Activated naive CD8-positive, alpha-beta T cell treated with anti-CD3 and anti-CD28 coated beads for 36 hours (primary cell): ENCODE measurements around the gene USP48. TPM values are rescaled to one million over a fixed set of nuclear protein-coding genes. Genes with fewer than 3 reads are reported as not detected.
A peak's percentile ranks its signal among the peaks of the same experiment; 100 is the strongest.

Experiments
- DNase-seq: peaks from one replicate; pipeline ENCODE4 v3.0.0; 2021
- H3K27ac Mint-ChIP-seq: one replicate; pipeline ENCODE4 v1.8.0; 2022; ENCODE audit warnings: mild to moderate bottlenecking, moderate library complexity, mixed read lengths
- H3K27me3 Mint-ChIP-seq: one replicate; pipeline ENCODE4 v1.8.0; 2022; ENCODE audit warnings: mild to moderate bottlenecking, mixed read lengths
- H3K36me3 Mint-ChIP-seq: one replicate; pipeline ENCODE4 v1.8.0; 2021; ENCODE audit warnings: mild to moderate bottlenecking, mixed read lengths
- H3K4me1 Mint-ChIP-seq: one replicate; pipeline ENCODE4 v1.8.0; 2021; ENCODE audit warnings: mixed read lengths
- H3K4me3 Mint-ChIP-seq: one replicate; pipeline ENCODE4 v1.8.0; 2022; ENCODE audit warnings: mild to moderate bottlenecking, moderate library complexity, mixed read lengths
- H3K9me3 Mint-ChIP-seq: one replicate; pipeline ENCODE4 v1.8.0; 2022; ENCODE audit warnings: mixed read lengths
- total RNA-seq, 2 experiments: library from RNA; stranded (reverse); gene quantifications; one replicate each; pipeline ENCODE4 v1.2.3, GENCODE V29; 2021

The USP48 gene
- total RNA-seq, 2 experiments from 2014 or later = 45.8 to 50.5 TPM

DNA sequence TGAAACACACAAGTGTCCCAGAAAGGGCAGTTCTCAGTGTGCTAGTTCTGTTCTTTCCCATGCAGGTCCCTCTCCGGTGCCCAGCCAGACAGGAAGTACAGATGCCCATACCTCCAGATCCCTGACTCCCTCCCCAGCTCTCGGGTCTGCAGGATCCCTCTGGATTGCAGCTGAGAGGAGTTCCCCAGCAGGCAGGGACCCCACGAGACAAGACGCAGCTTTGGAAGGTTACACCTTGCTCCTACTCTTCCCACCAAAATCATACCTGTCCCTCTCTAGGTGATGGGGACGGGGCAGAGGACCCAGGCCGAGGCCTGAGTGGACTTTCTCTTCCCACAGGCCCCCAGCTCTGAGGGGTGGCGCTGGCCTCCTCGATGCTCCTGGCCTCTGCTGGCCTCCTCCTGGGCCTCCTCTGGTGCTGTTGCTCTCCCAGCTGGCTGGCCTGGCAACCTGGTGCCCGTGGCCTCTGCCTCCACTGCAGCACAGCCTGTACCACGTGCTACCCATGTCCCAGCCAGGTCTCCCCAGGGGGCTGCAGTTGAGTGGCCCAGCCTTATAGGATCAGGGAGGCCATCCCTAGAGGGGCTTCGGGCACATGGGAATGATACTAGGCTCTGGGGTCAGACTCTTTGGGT lies 38.6 kb upstream of the USP48 start:
- H3K9me3 Mint-ChIP-seq = no peaks in the 10 kb centered on the region
- no peak for DNase-seq
- H3K27ac Mint-ChIP-seq = no peak overlapping the region
- no peak overlapping the region for H3K4me3 Mint-ChIP-seq
- no peaks in the 10 kb centered on the region for H3K36me3 Mint-ChIP-seq
- H3K4me1 Mint-ChIP-seq = no peaks in the 10 kb centered on the region
- H3K27me3 Mint-ChIP-seq = no peaks in the 10 kb centered on the region

- no peak overlapping the region for H3K4me3 Mint-ChIP-seq
- no peak for DNase-seq
- no peak overlapping the region for H3K27ac Mint-ChIP-seq
- H3K9me3 Mint-ChIP-seq = no peaks in the 10 kb centered on the region
- no peaks in the 10 kb centered on the region for H3K27me3 Mint-ChIP-seq
- H3K36me3 Mint-ChIP-seq = no peaks in the 10 kb centered on the region
- H3K4me1 Mint-ChIP-seq = no peaks in the 10 kb centered on the region
These were observed 37.8 kb upstream of the USP48 start for GRCh38 chr1:21820597-21821232.

DNA sequence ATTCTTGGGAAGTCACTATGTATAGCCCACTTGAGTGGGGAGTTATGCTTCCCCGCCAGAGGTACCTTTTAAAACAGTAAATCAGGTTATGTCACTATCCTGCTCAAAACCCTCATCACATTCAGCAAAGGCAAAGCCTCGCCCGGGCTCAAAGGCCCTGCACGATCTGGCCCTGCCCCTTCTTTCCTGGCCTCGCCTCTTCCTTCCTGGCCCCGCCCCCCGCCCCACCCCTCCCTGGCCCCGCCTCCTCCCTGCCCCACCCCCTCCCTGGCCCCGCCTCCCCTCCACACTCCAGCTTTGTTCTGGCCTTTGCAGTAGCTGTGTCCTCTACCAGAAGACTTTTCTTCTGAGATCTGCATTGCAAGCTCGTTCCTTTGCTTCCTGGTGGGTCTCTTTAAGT lies 35.7 kb upstream of the USP48 start:
- DNase-seq = peak; percentile 10
- Mint-ChIP-seq H3K4me1 (peaks cover 3% of the 10 kb centered on the region), H3K27me3 (peaks cover 4% of the 10 kb centered on the region), H3K27ac (no peak overlapping the region), H3K9me3 (no peaks in the 10 kb centered on the region), H3K4me3 (no peak overlapping the region), H3K36me3 (no peaks in the 10 kb centered on the region)

DNA sequence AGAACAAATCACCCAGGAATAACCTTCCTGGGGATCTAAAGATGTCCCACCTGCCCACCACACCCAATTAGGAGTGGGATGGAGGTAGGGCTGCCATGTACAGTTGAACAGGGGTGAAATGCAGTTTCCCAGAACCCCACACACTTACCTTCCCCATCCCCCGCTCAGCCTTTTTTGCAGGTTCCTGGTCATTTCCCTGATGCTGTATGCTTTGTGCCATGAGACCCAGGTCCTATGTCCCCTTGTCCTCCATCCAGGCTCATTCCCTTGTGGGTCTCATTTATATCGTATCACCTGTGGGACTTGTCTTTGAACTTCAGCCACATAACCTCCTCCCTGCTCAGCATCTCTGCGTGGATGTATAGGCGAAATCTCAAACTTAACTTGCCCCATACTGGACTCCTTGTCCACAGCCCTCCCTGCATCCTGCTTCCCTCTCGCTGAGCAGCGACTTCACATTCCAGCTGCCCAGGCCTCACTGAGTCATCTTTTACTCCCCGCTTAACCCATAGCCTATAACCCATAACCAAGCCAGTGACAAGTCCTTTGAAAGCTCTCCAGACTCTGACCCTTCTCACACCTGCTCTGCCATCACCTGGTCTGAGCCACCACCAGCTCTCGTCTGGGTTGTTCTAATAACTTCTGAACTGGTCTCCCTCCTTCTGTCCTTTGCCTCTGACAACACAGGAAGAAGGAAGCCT lies 33.8 kb upstream of the USP48 start:
- Mint-ChIP-seq H3K36me3 (no peaks in the 10 kb centered on the region), H3K4me3 (no peak overlapping the region), H3K27me3 (peaks cover 13% of the 10 kb centered on the region), H3K4me1 (peaks cover 3% of the 10 kb centered on the region), H3K27ac (no peak overlapping the region), H3K9me3 (no peaks in the 10 kb centered on the region)
- no peak for DNase-seq

- H3K4me3 Mint-ChIP-seq = no peak overlapping the region
- no peaks in the 10 kb centered on the region for H3K36me3 Mint-ChIP-seq
- peaks cover 3% of the 10 kb centered on the region for H3K4me1 Mint-ChIP-seq
- H3K27me3 Mint-ChIP-seq = peaks cover 13% of the 10 kb centered on the region
- DNase-seq = no peak
- H3K27ac Mint-ChIP-seq = no peak overlapping the region
- H3K9me3 Mint-ChIP-seq = no peaks in the 10 kb centered on the region
These were observed 32.9 kb upstream of the USP48 start for GRCh38 chr1:21815724-21816321.

GRCh38 chr1:21814981-21815582 lies 32.1 kb upstream of the USP48 start:
- Mint-ChIP-seq H3K27ac (no peak overlapping the region), H3K36me3 (no peaks in the 10 kb centered on the region), H3K4me3 (peak overlapping the region; percentile 42), H3K4me1 (peaks cover 3% of the 10 kb centered on the region), H3K27me3 (peaks cover 13% of the 10 kb centered on the region), H3K9me3 (no peaks in the 10 kb centered on the region)
- no peak for DNase-seq

DNA sequence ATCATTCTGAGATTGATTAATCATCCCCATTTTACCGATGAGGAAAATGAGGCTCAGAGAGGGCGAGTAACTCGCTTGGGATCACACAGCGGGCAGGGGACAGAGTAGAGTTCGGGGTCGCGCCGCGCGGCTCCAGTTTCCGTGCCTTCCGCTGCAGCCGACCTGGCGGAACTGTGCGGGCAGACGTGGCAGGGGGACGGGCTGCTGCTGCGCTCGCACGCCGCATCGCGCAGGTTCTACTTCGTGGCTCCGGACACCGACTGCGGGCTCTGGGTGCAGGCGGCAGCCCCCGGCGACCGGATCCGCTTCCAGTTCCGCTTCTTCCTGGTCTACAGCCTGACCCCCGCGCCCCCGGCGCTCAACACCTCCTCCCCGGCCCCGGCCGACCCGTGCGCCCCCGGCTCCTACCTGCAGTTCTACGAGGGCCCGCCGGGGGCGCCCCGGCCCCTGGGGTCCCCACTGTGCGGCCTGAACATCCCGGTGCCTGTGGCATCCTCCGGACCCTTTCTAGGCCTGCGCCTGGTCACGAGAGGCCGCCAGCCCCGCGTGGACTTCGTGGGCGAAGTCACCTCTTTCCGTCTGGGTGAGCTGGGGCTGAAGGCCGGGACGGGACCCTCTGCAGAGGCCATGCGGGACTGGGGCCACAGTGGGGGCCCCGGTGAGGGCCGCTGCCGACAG lies 31.4 kb upstream of the USP48 start:
- peak overlapping the region; percentile 57 for H3K4me3 Mint-ChIP-seq
- peaks cover 13% of the 10 kb centered on the region for H3K27me3 Mint-ChIP-seq
- H3K4me1 Mint-ChIP-seq = peaks cover 3% of the 10 kb centered on the region
- H3K27ac Mint-ChIP-seq = no peak overlapping the region
- H3K9me3 Mint-ChIP-seq = no peaks in the 10 kb centered on the region
- H3K36me3 Mint-ChIP-seq = no peaks in the 10 kb centered on the region
- peak; percentile 51 for DNase-seq

DNA sequence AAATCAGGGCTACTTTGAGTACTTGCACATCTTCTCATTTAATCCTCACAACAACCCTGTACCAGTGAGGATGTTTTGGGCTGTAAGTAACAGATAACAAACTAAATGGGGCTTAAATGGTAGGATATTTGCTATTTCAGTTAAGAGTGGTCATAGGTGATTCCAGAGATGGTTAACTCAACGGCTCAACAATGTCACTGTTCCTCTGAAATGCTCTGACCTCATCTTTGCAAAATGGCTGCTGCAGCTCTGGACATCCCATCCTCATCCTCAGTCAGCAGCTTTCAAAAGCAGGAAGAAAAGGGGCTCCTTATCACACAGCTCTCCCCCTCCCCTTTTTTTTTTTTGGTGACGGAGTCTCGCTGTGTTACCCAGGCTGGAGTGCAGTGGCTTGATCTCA lies 30.6 kb upstream of the USP48 start:
- H3K27me3 Mint-ChIP-seq = peaks cover 13% of the 10 kb centered on the region
- no peak overlapping the region for H3K4me3 Mint-ChIP-seq
- no peaks in the 10 kb centered on the region for H3K9me3 Mint-ChIP-seq
- no peak for DNase-seq
- peaks cover 3% of the 10 kb centered on the region for H3K4me1 Mint-ChIP-seq
- H3K27ac Mint-ChIP-seq = no peak overlapping the region
- no peaks in the 10 kb centered on the region for H3K36me3 Mint-ChIP-seq

DNA sequence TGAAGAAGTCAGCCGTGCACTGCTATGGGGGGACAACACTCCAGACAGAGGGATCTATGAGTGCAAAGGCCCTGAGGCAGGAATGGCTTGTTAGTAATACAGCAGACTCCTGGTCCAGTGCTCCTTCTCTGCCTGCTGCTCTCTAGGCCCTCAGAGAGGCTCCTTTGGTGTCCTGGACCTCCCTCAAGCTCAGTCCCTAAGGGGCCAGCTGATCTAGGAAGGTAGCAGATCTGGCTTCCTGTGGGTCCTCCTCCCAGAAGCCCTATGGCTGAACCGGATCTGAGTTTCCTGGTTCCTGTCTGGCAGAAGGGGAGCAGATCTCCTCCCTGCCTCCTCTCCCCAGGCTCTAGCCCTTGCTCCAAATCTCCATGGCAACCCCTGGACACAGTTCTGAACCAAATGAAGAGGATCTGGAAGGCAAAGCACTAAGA lies 28.9 kb upstream of the USP48 start, which contains the start of gene LDLRAD2:
LDLRAD2 (plus strand) TSS at position 391 of the 431 bp plus-strand sequence. CDS start 187 bp downstream, outside the sequence.
- no peak within 1 kb of the TSS for H3K4me3 Mint-ChIP-seq
- no peaks in the 10 kb centered on the region for H3K36me3 Mint-ChIP-seq
- no peak within 1 kb of the TSS for H3K27ac Mint-ChIP-seq
- no peak for DNase-seq
- no peaks in the 10 kb centered on the region for H3K9me3 Mint-ChIP-seq
- peaks cover 3% of the 10 kb centered on the region for H3K4me1 Mint-ChIP-seq
- H3K27me3 Mint-ChIP-seq = peaks cover 13% of the 10 kb centered on the region

DNA sequence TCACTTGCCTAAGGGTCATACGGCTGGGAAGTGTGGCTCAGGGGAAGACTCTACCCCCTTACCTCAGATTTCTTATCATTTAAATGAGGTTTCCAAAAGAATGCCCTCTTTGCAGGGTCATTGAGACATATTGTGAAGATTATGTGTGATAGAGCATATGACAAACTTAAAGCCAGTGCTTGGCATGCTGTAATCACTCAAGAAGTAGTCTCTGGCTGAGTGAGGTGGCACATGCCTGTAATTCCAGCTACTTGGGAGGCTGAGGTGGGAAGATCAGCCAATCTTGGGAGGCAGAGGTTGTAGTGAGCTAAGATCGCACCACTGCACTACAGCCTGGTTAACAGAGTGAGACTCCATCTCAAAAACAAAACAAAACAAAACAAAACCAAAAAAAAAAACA lies 21.6 kb upstream of the USP48 start:
- H3K36me3 Mint-ChIP-seq = no peaks in the 10 kb centered on the region
- no peak overlapping the region for H3K27ac Mint-ChIP-seq
- H3K4me1 Mint-ChIP-seq = no peaks in the 10 kb centered on the region
- no peak for DNase-seq
- no peak overlapping the region for H3K4me3 Mint-ChIP-seq
- H3K27me3 Mint-ChIP-seq = peaks cover 4% of the 10 kb centered on the region
- H3K9me3 Mint-ChIP-seq = no peaks in the 10 kb centered on the region

GRCh38 chr1:21801100-21801499 lies 18.2 kb upstream of the USP48 start:
- peaks cover 4% of the 10 kb centered on the region for H3K27me3 Mint-ChIP-seq
- no peak for DNase-seq
- H3K4me1 Mint-ChIP-seq = no peaks in the 10 kb centered on the region
- H3K36me3 Mint-ChIP-seq = no peaks in the 10 kb centered on the region
- no peak overlapping the region for H3K4me3 Mint-ChIP-seq
- no peak overlapping the region for H3K27ac Mint-ChIP-seq
- no peaks in the 10 kb centered on the region for H3K9me3 Mint-ChIP-seq

- Mint-ChIP-seq H3K27me3 (peaks cover 4% of the 10 kb centered on the region), H3K27ac (no peak overlapping the region), H3K4me1 (no peaks in the 10 kb centered on the region), H3K4me3 (no peak overlapping the region), H3K9me3 (peaks cover 2% of the 10 kb centered on the region), H3K36me3 (no peaks in the 10 kb centered on the region)
- DNase-seq = no peak
These were observed 16.8 kb upstream of the USP48 start for GRCh38 chr1:21799730-21800129.

GRCh38 chr1:21795075-21795474 lies 12.1 kb upstream of the USP48 start:
- Mint-ChIP-seq H3K27ac (no peak overlapping the region), H3K9me3 (peaks cover 2% of the 10 kb centered on the region), H3K27me3 (no peaks in the 10 kb centered on the region), H3K36me3 (no peaks in the 10 kb centered on the region), H3K4me3 (no peak overlapping the region), H3K4me1 (peaks cover 6% of the 10 kb centered on the region)
- DNase-seq = no peak

DNA sequence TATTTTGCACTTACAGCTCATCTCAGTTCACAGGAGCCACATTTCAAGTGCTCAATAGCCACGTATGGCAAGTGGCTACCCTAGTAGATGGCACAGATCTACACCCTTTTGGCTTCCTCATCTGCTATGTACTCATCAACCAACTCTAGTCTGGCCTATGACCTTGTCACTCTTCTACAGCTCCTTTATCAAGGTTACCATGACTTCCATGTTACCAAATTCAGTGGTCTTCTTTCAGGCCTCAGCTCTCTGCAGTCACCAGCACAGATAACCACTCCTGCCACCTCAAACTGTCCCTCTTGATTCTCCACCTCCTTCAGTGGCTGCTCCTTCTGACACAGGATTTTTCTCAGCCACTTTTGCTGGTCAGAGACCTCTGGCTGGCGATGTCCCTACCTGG lies 11.7 kb upstream of the USP48 start:
- H3K36me3 Mint-ChIP-seq = no peaks in the 10 kb centered on the region
- peaks cover 2% of the 10 kb centered on the region for H3K9me3 Mint-ChIP-seq
- DNase-seq = no peak
- H3K4me1 Mint-ChIP-seq = peaks cover 6% of the 10 kb centered on the region
- no peak overlapping the region for H3K4me3 Mint-ChIP-seq
- no peak overlapping the region for H3K27ac Mint-ChIP-seq
- no peaks in the 10 kb centered on the region for H3K27me3 Mint-ChIP-seq
